HT-29 (cell line): ENCODE results near the gene RPS19BP1. TPM values are rescaled to one million over a fixed set of nuclear protein-coding genes. Genes with fewer than 3 reads are reported as not detected.

Source experiments
- DNase-seq: peaks from one replicate; pipeline ENCODE4 v3.0.0-alpha.2; 2015; ENCODE audit warnings: low spot score
- total RNA-seq: library from RNA; depleted of rRNA; stranded (reverse); fragments of >200 nt; shearing (Covaris generic); gene quantifications from 2 replicates; pipeline ENCODE4 v1.2.3, GENCODE V29; 2014

RPS19BP1 gene
- total RNA-seq, 1 experiment from 2014 or later = 250 TPM

DNA sequence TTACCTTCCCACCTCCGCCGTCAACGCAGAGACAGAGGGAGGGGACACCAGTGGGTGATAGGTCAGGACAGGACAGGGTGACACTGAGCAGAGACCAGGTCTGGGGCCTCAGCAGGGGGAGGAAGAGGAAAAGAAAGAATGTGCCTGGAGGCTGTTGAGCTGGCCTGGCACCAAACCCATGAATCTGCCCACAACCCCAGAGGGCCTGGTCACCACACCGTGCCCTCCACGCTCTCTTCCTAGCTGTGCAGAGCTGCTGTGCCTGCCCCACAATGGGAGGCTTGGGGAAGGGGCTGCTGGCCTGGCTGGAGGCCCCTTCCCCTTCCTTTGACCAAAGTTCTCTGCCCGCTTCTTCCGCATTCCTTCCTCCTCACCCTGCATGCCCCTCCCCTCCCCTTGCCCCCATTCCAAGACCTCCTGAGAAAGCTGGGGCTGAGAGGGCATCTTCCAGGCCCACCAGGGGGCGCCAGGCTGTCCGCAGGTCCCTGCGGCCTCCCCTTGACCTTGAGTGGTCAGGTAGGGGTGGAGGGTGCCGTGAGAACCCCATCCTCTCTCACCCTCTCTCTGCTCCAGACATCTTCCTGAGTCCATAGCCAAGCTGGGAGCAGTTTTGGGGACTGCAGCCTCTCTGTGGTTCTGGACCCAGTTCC lies 27.0 kb upstream of the RPS19BP1 start:
- DNase-seq = no peak

- no peak for DNase-seq
These were observed 26.4 kb upstream of the RPS19BP1 start for GRCh38 chr22:39558950-39559349.

- DNase-seq = no peak
These were observed 25.7 kb upstream of the RPS19BP1 start for GRCh38 chr22:39558254-39558727.

- DNase-seq = no peak
These were observed 24.7 kb upstream of the RPS19BP1 start for GRCh38 chr22:39556970-39557841.

- no peak for DNase-seq
These were observed 21.6 kb upstream of the RPS19BP1 start for GRCh38 chr22:39554151-39554550.

DNA sequence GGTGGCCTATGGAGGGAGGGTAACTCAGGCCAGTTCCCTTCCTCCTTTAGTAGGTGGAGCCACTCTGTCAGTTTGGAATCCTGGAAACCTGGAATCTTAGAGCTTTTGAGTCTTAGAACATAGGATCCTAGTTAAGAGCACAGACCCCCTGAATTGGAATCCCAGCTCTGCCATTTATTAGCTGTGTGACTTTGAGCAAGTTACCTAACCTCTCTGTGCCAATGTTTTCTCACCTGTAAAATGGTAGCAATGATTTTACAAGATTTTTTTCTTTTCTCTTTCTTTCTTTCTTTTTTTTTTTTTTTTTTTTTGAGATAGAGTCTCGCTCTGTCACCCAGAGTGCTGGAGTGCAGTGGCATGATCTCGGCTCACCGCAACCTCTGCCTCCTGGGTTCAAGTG lies 20.9 kb upstream of the RPS19BP1 start:
- no peak for DNase-seq

GRCh38 chr22:39547587-39547947 lies 15.0 kb upstream of the RPS19BP1 start:
- no peak for DNase-seq

GRCh38 chr22:39546889-39547586 lies 14.5 kb upstream of the RPS19BP1 start:
- no peak for DNase-seq

DNA sequence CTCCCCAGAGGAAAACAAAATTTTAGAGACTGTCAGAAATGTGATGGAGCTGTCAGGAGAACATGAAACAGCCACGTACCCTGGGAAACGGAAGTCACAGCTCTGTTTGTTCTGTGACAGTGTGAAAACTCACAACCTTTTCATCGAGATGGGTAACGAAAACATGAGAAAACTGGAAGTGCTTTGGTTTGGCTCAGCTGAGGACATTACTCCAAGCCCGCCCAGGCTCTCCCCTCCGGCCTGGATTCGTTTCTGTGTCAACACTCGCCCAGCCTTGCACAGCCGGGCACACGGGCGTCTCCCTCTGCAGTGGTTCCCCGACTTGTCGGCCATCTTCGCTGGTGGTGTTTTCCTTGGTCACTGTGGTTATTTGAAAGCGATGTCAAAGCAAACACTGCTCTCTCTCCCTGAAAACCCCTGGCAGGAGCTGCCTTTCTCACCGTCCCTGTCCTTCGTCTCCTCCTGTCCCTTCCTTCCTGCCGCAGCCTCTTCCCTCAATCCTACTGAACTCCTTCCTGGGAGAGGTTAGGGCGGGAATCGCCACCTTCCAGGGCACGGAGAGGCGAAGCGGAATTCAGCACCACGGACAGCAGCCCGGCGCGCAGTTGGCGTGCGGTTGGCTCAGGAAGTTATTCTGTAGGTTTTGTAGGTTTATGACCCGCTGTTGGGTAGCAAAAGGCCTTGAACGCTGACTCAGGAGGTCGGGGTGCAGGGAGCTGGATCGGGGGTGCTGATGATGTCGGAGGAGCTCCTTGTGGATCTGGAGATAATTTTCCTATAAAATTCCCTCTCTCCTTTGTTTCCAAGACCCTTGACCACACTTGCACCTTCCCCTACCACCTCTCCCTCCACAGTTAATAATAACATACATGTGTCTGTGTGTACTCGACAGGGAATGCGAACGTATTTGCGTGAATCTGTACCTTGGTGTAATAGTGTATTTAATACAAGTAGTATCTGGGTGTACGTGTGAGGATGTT lies 13.1 kb upstream of the RPS19BP1 start:
- peak; percentile 57 for DNase-seq

DNA sequence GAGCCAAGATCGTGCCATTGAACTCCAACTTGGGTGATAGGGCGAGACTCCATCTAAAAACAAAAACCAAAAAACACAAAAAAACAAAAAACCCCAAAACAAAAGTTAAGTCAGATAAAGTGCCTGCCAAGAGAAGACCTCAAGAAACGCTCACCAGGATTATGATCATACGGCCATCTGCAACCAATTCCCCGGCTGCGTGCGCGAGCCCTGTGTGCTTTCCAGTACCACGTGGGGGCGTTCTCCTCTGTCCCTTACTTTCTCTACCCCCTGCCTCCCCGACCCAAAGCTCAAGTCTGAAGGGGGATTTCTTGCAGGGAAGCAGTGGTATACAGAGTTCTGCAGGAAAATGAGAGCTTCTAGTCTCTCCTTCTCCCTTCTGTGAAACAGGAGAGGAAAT lies 10.5 kb upstream of the RPS19BP1 start:
- DNase-seq = no peak

GRCh38 chr22:39537975-39538374 lies 5.4 kb upstream of the RPS19BP1 start:
- no peak for DNase-seq

- DNase-seq = no peak
These were observed 4.2 kb upstream of the RPS19BP1 start for GRCh38 chr22:39536711-39537110.

- DNase-seq = no peak
These were observed 3.4 kb upstream of the RPS19BP1 start for GRCh38 chr22:39535831-39536449.

- no peak for DNase-seq
These were observed 2.8 kb upstream of the RPS19BP1 start for GRCh38 chr22:39535357-39535725.

GRCh38 chr22:39534591-39535356 lies 2.2 kb upstream of the RPS19BP1 start:
- DNase-seq = peak; percentile 58

GRCh38 chr22:39534092-39534506 lies 1.6 kb upstream of the RPS19BP1 start:
- DNase-seq = no peak

DNA sequence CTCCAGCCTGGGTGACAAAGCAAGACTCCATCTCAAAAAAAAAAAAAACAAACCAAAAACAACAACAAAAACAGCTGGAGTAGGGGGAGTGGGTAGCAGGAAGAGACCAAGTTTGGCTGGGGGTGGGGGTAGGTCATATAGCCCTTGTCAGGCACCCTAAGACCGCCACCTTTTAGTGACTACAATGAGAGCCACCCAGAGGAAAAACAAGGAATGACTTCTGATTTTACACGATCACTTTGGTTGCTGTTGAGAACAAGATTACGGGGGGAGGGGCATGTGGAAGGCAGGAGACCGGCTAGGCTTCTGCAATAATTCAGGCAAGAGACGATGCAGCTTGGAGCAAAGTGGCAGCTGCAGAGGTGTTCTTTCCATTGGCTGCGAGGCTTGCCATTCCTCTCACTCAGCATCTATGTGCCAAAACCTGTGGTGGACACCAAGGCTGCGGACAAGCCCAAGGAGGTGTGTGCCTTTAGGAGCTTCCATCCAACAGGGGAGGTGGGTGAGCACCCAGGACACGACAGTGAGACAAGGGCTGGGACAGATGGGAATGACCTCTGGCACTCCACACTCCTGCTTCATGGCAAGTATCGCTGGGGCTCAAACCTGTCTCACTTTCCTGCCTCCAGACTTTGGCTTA lies 1.7 kb downstream of the RPS19BP1 start:
- peak; percentile 60 for DNase-seq

DNA sequence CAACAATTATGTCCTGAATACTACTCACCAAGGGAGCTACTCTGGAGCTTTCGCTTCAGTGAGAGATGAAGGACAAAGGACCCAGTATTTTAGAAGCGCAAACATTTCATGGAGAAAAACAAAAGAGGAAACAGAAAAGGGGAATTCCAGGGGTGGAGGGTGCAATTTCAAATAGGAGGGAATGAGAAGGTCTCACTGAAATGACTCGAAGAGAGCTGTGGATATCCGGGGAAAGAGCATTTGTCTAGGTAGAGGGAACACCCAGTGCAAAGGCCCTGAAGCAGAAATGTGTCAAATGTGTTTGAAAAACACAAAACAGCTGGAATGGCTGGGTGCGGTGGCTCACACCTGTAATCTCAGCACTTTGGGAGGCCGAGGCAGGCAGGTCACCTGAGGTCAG lies 2.4 kb downstream of the RPS19BP1 start:
- no peak for DNase-seq

GRCh38 chr22:39529487-39529851 lies 3.1 kb downstream of the RPS19BP1 start:
- DNase-seq = no peak
